ENCODE measurements around the gene TMED1. TPM values are rescaled to one million over a fixed set of nuclear protein-coding genes. Genes with fewer than 3 reads are reported as not detected.

Gene TMED1
- total RNA-seq, 1 experiment from 2014 or later, result 10.2 TPM

GRCh38 chr19:10823690-10824089, 12.3 kb downstream of the TMED1 start:
- H2AFZ ChIP-seq (ENCODE audit: low read length), result no peak overlapping the region
- no peak overlapping the region for H3K4me2 ChIP-seq (ENCODE audit: low read depth, low read length, poor library complexity, severe bottlenecking)
- no peaks in the 10 kb centered on the region for H3K9me3 ChIP-seq (ENCODE audit: low read length)
- no peaks in the 10 kb centered on the region for H4K20me1 ChIP-seq (ENCODE audit: insufficient read depth, low read depth, low read length)
- no peak for DNase-seq
- no peak overlapping the region for H3K4me3 ChIP-seq (ENCODE audit: low read length)
- no peak overlapping the region for H3K9ac ChIP-seq (ENCODE audit: low read length)
- H3K9me2 ChIP-seq (replicated peaks; ENCODE audit: insufficient read depth, low read length), result no peaks in the 10 kb centered on the region
- H3K36me3 ChIP-seq (ENCODE audit: insufficient read depth, low read length), result peaks cover 4% of the 10 kb centered on the region; the same call in 1 of the 2 replicates
- no peaks in the 10 kb centered on the region for H3K79me2 ChIP-seq (ENCODE audit: low read length)
- H3K4me1 ChIP-seq (ENCODE audit: low read length), result no peaks in the 10 kb centered on the region
- H3K27me3 ChIP-seq (ENCODE audit: low read length), result no peaks in the 10 kb centered on the region
- H3K27ac ChIP-seq (ENCODE audit: low read length), result no peak overlapping the region

- no peak for DNase-seq
- Histone ChIP-seq H3K79me2 (ENCODE audit: low read length) (no peaks in the 10 kb centered on the region), H3K4me2 (ENCODE audit: low read depth, low read length, poor library complexity, severe bottlenecking) (no peak overlapping the region), H3K9ac (ENCODE audit: low read length) (no peak overlapping the region), H3K27ac (ENCODE audit: low read length) (no peak overlapping the region), H3K9me2 (replicated peaks; ENCODE audit: insufficient read depth, low read length) (no peaks in the 10 kb centered on the region), H3K4me3 (ENCODE audit: low read length) (no peak overlapping the region), H2AFZ (ENCODE audit: low read length) (no peak overlapping the region), H3K27me3 (ENCODE audit: low read length) (no peaks in the 10 kb centered on the region), H3K4me1 (ENCODE audit: low read length) (no peaks in the 10 kb centered on the region), H4K20me1 (ENCODE audit: insufficient read depth, low read depth, low read length) (no peaks in the 10 kb centered on the region), H3K36me3 (ENCODE audit: insufficient read depth, low read length) (peaks cover 4% of the 10 kb centered on the region; the same call in 1 of the 2 replicates), H3K9me3 (ENCODE audit: low read length) (no peaks in the 10 kb centered on the region)
These were observed 15.8 kb downstream of the TMED1 start for GRCh38 chr19:10820173-10820572.

- no peak for DNase-seq
- no peak overlapping the region for H3K9ac ChIP-seq (ENCODE audit: low read length)
- no peaks in the 10 kb centered on the region for H3K9me2 ChIP-seq (replicated peaks; ENCODE audit: insufficient read depth, low read length)
- no peaks in the 10 kb centered on the region for H3K9me3 ChIP-seq (ENCODE audit: low read length)
- no peak overlapping the region for H3K4me2 ChIP-seq (ENCODE audit: low read depth, low read length, poor library complexity, severe bottlenecking)
- no peak overlapping the region for H3K4me3 ChIP-seq (ENCODE audit: low read length)
- no peak overlapping the region for H3K27ac ChIP-seq (ENCODE audit: low read length)
- no peak overlapping the region for H2AFZ ChIP-seq (ENCODE audit: low read length)
- peaks cover 4% of the 10 kb centered on the region; the same call in 1 of the 2 replicates for H3K36me3 ChIP-seq (ENCODE audit: insufficient read depth, low read length)
- H3K4me1 ChIP-seq (ENCODE audit: low read length), result no peaks in the 10 kb centered on the region
- no peaks in the 10 kb centered on the region for H3K79me2 ChIP-seq (ENCODE audit: low read length)
- H4K20me1 ChIP-seq (ENCODE audit: insufficient read depth, low read depth, low read length), result no peaks in the 10 kb centered on the region
- H3K27me3 ChIP-seq (ENCODE audit: low read length), result no peaks in the 10 kb centered on the region
These were observed 16.6 kb downstream of the TMED1 start for GRCh38 chr19:10819124-10820060.

- peaks cover 4% of the 10 kb centered on the region; the same call in 1 of the 2 replicates for H3K36me3 ChIP-seq (ENCODE audit: insufficient read depth, low read length)
- H3K79me2 ChIP-seq (ENCODE audit: low read length), result no peaks in the 10 kb centered on the region
- H3K27ac ChIP-seq (ENCODE audit: low read length), result no peak overlapping the region
- H3K4me1 ChIP-seq (ENCODE audit: low read length), result no peaks in the 10 kb centered on the region
- no peak overlapping the region for H3K4me3 ChIP-seq (ENCODE audit: low read length)
- H3K27me3 ChIP-seq (ENCODE audit: low read length), result no peaks in the 10 kb centered on the region
- no peaks in the 10 kb centered on the region for H3K9me3 ChIP-seq (ENCODE audit: low read length)
- H3K9me2 ChIP-seq (replicated peaks; ENCODE audit: insufficient read depth, low read length), result no peaks in the 10 kb centered on the region
- H3K9ac ChIP-seq (ENCODE audit: low read length), result no peak overlapping the region
- H3K4me2 ChIP-seq (ENCODE audit: low read depth, low read length, poor library complexity, severe bottlenecking), result no peak overlapping the region
- H2AFZ ChIP-seq (ENCODE audit: low read length), result no peak overlapping the region
- no peaks in the 10 kb centered on the region for H4K20me1 ChIP-seq (ENCODE audit: insufficient read depth, low read depth, low read length)
- DNase-seq, result no peak
These were observed 17.5 kb downstream of the TMED1 start for GRCh38 chr19:10818301-10819123.

- H3K27me3 ChIP-seq (ENCODE audit: low read length), result no peaks in the 10 kb centered on the region
- peaks cover 4% of the 10 kb centered on the region; the same call in 1 of the 2 replicates for H3K36me3 ChIP-seq (ENCODE audit: insufficient read depth, low read length)
- H3K4me2 ChIP-seq (ENCODE audit: low read depth, low read length, poor library complexity, severe bottlenecking), result no peak overlapping the region
- H3K9ac ChIP-seq (ENCODE audit: low read length), result no peak overlapping the region
- no peak for DNase-seq
- no peak overlapping the region for H2AFZ ChIP-seq (ENCODE audit: low read length)
- no peaks in the 10 kb centered on the region for H3K79me2 ChIP-seq (ENCODE audit: low read length)
- no peaks in the 10 kb centered on the region for H3K4me1 ChIP-seq (ENCODE audit: low read length)
- no peak overlapping the region for H3K27ac ChIP-seq (ENCODE audit: low read length)
- H3K9me3 ChIP-seq (ENCODE audit: low read length), result no peaks in the 10 kb centered on the region
- no peaks in the 10 kb centered on the region for H4K20me1 ChIP-seq (ENCODE audit: insufficient read depth, low read depth, low read length)
- H3K9me2 ChIP-seq (replicated peaks; ENCODE audit: insufficient read depth, low read length), result no peaks in the 10 kb centered on the region
- no peak overlapping the region for H3K4me3 ChIP-seq (ENCODE audit: low read length)
These were observed 18.5 kb downstream of the TMED1 start for GRCh38 chr19:10817291-10818038.

GRCh38 chr19:10816691-10817090, 19.3 kb downstream of the TMED1 start:
- Histone ChIP-seq H3K36me3 (ENCODE audit: insufficient read depth, low read length) (peaks cover 4% of the 10 kb centered on the region; the same call in 1 of the 2 replicates), H3K9me2 (replicated peaks; ENCODE audit: insufficient read depth, low read length) (no peaks in the 10 kb centered on the region), H3K27me3 (ENCODE audit: low read length) (no peaks in the 10 kb centered on the region), H3K4me1 (ENCODE audit: low read length) (no peaks in the 10 kb centered on the region), H3K27ac (ENCODE audit: low read length) (no peak overlapping the region), H3K9me3 (ENCODE audit: low read length) (no peaks in the 10 kb centered on the region), H2AFZ (ENCODE audit: low read length) (no peak overlapping the region), H3K9ac (ENCODE audit: low read length) (no peak overlapping the region), H3K4me2 (ENCODE audit: low read depth, low read length, poor library complexity, severe bottlenecking) (no peak overlapping the region), H4K20me1 (ENCODE audit: insufficient read depth, low read depth, low read length) (no peaks in the 10 kb centered on the region), H3K79me2 (ENCODE audit: low read length) (no peaks in the 10 kb centered on the region), H3K4me3 (ENCODE audit: low read length) (no peak overlapping the region)
- no peak for DNase-seq

- Histone ChIP-seq H3K9ac (ENCODE audit: low read length) (no peak overlapping the region), H3K4me1 (ENCODE audit: low read length) (no peaks in the 10 kb centered on the region), H4K20me1 (ENCODE audit: insufficient read depth, low read depth, low read length) (no peaks in the 10 kb centered on the region), H2AFZ (ENCODE audit: low read length) (no peak overlapping the region), H3K4me3 (ENCODE audit: low read length) (no peak overlapping the region), H3K9me3 (ENCODE audit: low read length) (no peaks in the 10 kb centered on the region), H3K79me2 (ENCODE audit: low read length) (no peaks in the 10 kb centered on the region), H3K27me3 (ENCODE audit: low read length) (no peaks in the 10 kb centered on the region), H3K27ac (ENCODE audit: low read length) (no peak overlapping the region), H3K4me2 (ENCODE audit: low read depth, low read length, poor library complexity, severe bottlenecking) (no peak overlapping the region), H3K9me2 (replicated peaks; ENCODE audit: insufficient read depth, low read length) (no peaks in the 10 kb centered on the region), H3K36me3 (ENCODE audit: insufficient read depth, low read length) (peaks cover 4% of the 10 kb centered on the region; the same call in 1 of the 2 replicates)
- DNase-seq, result no peak
These were observed 19.9 kb downstream of the TMED1 start for GRCh38 chr19:10815969-10816644.
